Measurements from ENCODE around the gene FAM110A.

FAM110A gene

DNA sequence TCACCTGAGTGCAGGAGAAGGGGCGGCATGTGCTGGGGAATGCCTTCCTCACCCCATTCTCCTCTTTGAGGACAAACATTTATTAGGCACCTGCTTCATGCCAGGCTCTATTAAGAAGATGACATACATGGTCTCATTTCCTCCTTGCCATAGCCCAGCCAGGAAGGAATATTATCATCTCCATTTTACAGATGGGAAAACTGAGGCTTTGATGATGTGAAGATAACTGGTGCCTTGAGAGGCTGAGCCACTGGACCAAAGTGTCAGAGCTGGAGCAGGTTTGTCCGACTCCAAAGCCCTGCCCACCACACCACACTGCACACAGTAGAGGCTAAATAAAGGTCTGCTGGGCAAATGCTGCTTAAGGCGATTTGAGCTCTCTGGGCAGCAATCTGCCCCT, 37.2 kb downstream of the FAM110A start:
- Histone ChIP-seq H3K4me1 (ENCODE audit: control insufficient read depth, low read length) (no peaks in the 10 kb centered on the region), H3F3A (ENCODE audit: control insufficient read depth, insufficient read depth) (no peaks in the 10 kb centered on the region), H3K36me3 (ENCODE audit: control insufficient read depth, low read length) (no peaks in the 10 kb centered on the region), H3K27me3 (ENCODE audit: control insufficient read depth, low read length) (no peaks in the 10 kb centered on the region), H3K9me3 (ENCODE audit: control insufficient read depth, insufficient read depth, low read length) (no peaks in the 10 kb centered on the region), H3K4me2 (ENCODE audit: low read length) (no peak overlapping the region), H3K4me3 (ENCODE audit: low read length) (no peak overlapping the region), H3K79me2 (ENCODE audit: control insufficient read depth, low read length) (no peaks in the 10 kb centered on the region), H4K20me1 (ENCODE audit: control insufficient read depth, insufficient read depth, low read depth, low read length) (no peaks in the 10 kb centered on the region), H3K9me2 (replicated peaks; ENCODE audit: control insufficient read depth, low read length) (no peaks in the 10 kb centered on the region), H3K27ac (ENCODE audit: low read depth, low read length) (no peak overlapping the region)
- TF ChIP-seq, protein P1, sequence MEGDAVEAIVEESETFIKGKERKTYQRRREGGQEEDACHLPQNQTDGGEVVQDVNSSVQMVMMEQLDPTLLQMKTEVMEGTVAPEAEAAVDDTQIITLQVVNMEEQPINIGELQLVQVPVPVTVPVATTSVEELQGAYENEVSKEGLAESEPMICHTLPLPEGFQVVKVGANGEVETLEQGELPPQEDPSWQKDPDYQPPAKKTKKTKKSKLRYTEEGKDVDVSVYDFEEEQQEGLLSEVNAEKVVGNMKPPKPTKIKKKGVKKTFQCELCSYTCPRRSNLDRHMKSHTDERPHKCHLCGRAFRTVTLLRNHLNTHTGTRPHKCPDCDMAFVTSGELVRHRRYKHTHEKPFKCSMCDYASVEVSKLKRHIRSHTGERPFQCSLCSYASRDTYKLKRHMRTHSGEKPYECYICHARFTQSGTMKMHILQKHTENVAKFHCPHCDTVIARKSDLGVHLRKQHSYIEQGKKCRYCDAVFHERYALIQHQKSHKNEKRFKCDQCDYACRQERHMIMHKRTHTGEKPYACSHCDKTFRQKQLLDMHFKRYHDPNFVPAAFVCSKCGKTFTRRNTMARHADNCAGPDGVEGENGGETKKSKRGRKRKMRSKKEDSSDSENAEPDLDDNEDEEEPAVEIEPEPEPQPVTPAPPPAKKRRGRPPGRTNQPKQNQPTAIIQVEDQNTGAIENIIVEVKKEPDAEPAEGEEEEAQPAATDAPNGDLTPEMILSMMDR (IDR thresholded peaks at IDR 0.05; ENCODE audit: low read depth, low read length, poor library complexity, severe bottlenecking): no peak
- TF ChIP-seq EZH2phosphoT487 (IDR thresholded peaks at IDR 0.05; ENCODE audit: borderline replicate concordance, low read length): no peak

DNA sequence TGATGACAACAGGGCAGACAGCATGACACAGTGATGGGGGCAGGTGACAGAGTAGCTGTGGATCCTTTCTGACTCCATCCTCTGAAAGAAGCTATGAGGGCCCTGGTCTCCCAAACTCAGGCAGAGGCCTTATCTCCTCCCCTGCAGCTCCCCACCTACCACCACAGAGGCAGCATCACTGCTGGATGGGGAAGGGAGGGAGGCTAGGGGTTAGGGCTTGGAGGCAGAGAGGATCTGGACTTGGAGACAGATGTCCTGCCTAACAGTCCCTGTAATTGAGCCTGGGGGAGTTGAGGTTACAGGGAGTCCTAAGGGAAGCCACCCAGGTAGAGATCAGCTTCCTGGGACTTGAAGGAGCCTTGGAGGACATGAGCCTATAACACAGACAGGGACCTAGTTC, 37.9 kb downstream of the FAM110A start:
- H3K9me2 ChIP-seq (replicated peaks; ENCODE audit: control insufficient read depth, low read length): no peaks in the 10 kb centered on the region
- H3K27me3 ChIP-seq (ENCODE audit: control insufficient read depth, low read length): no peaks in the 10 kb centered on the region
- H4K20me1 ChIP-seq (ENCODE audit: control insufficient read depth, insufficient read depth, low read depth, low read length): no peaks in the 10 kb centered on the region
- no peaks in the 10 kb centered on the region for H3K36me3 ChIP-seq (ENCODE audit: control insufficient read depth, low read length)
- H3K4me3 ChIP-seq (ENCODE audit: low read length): no peak overlapping the region
- H3K79me2 ChIP-seq (ENCODE audit: control insufficient read depth, low read length): no peaks in the 10 kb centered on the region
- no peak overlapping the region for H3K4me2 ChIP-seq (ENCODE audit: low read length)
- no peaks in the 10 kb centered on the region for H3K9me3 ChIP-seq (ENCODE audit: control insufficient read depth, insufficient read depth, low read length)
- H3K27ac ChIP-seq (ENCODE audit: low read depth, low read length): no peak overlapping the region
- no peaks in the 10 kb centered on the region for H3F3A ChIP-seq (ENCODE audit: control insufficient read depth, insufficient read depth)
- TF ChIP-seq, protein P1 (IDR thresholded peaks at IDR 0.05; ENCODE audit: low read depth, low read length, poor library complexity, severe bottlenecking): no peak
- no peak for TF ChIP-seq EZH2phosphoT487 (IDR thresholded peaks at IDR 0.05; ENCODE audit: borderline replicate concordance, low read length)
- H3K4me1 ChIP-seq (ENCODE audit: control insufficient read depth, low read length): no peaks in the 10 kb centered on the region

DNA sequence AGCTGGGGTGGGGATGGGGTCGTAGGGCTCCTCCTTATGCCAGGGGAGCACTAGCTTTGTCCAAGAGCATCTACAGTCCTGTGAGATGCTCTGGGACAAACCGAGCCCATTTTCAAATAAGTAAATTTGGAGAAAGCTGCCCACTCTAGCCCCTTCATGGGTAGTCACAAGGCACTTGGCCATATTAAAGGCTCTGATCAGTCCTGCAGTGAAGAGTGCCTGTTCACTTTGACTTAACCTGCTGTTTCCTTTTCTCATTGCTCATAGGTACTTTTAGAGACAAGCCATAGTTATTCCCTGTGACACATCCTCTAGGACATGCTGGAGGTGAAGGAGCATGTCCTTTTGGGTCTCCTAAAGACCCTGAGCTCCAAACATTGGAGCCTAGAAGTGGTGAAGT, 38.4 kb downstream of the FAM110A start:
- no peaks in the 10 kb centered on the region for H4K20me1 ChIP-seq (ENCODE audit: control insufficient read depth, insufficient read depth, low read depth, low read length)

More for the DNA sequence above, 38.4 kb downstream of the FAM110A start:
- Histone ChIP-seq H3K4me2 (ENCODE audit: low read length) (no peak overlapping the region), H3K27ac (ENCODE audit: low read depth, low read length) (no peak overlapping the region), H3K79me2 (ENCODE audit: control insufficient read depth, low read length) (no peaks in the 10 kb centered on the region), H3F3A (ENCODE audit: control insufficient read depth, insufficient read depth) (no peaks in the 10 kb centered on the region), H3K9me2 (replicated peaks; ENCODE audit: control insufficient read depth, low read length) (no peaks in the 10 kb centered on the region), H3K4me3 (ENCODE audit: low read length) (no peak overlapping the region), H3K4me1 (ENCODE audit: control insufficient read depth, low read length) (no peaks in the 10 kb centered on the region), H3K27me3 (ENCODE audit: control insufficient read depth, low read length) (no peaks in the 10 kb centered on the region), H3K9me3 (ENCODE audit: control insufficient read depth, insufficient read depth, low read length) (no peaks in the 10 kb centered on the region), H3K36me3 (ENCODE audit: control insufficient read depth, low read length) (no peaks in the 10 kb centered on the region)
- TF ChIP-seq, protein P1 (IDR thresholded peaks at IDR 0.05; ENCODE audit: low read depth, low read length, poor library complexity, severe bottlenecking): no peak
- no peak for TF ChIP-seq EZH2phosphoT487 (IDR thresholded peaks at IDR 0.05; ENCODE audit: borderline replicate concordance, low read length)
